ENCODE data around the gene IGLL1. TPM values are rescaled to one million over a fixed set of nuclear protein-coding genes. Genes with fewer than 3 reads are reported as not detected.

Gene IGLL1
- total RNA-seq, 4 donors from 2014 or later = not detected

DNA sequence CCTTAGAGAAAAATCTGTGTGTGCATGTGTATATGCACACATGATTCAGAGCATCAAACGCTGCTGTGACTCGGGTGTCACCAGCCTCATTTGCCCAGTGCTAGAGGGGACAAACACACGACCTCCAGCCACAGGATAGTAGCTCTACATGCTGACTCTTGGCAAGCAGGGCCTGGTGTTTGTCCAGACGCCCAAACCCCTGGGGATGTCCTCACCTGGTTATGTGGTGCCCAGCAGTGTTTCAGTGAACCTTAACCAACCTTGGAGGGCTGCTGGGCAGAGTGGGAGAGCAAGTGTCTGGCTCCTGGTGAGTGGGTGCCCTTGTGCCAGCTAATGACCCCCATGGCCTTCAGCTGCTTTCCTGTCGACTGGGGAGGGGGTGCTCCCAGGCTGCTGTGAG lies 26.7 kb downstream of the IGLL1 start:
- H3K27me3 ChIP-seq = no peaks in the 10 kb centered on the region
- no peaks in the 10 kb centered on the region for H3K9me3 ChIP-seq
- no peak for DNase-seq
- no peaks in the 10 kb centered on the region for H3K36me3 ChIP-seq
- no peak for TF ChIP-seq POLR2A (IDR thresholded peaks at IDR 0.05)
- TF ChIP-seq, protein P1, sequence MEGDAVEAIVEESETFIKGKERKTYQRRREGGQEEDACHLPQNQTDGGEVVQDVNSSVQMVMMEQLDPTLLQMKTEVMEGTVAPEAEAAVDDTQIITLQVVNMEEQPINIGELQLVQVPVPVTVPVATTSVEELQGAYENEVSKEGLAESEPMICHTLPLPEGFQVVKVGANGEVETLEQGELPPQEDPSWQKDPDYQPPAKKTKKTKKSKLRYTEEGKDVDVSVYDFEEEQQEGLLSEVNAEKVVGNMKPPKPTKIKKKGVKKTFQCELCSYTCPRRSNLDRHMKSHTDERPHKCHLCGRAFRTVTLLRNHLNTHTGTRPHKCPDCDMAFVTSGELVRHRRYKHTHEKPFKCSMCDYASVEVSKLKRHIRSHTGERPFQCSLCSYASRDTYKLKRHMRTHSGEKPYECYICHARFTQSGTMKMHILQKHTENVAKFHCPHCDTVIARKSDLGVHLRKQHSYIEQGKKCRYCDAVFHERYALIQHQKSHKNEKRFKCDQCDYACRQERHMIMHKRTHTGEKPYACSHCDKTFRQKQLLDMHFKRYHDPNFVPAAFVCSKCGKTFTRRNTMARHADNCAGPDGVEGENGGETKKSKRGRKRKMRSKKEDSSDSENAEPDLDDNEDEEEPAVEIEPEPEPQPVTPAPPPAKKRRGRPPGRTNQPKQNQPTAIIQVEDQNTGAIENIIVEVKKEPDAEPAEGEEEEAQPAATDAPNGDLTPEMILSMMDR (IDR thresholded peaks at IDR 0.05) = no peak
- 62 to 71% methylated on average over 3 to 4 of the region's 5 CpGs for WGBS, 2 donors
- H3K4me3 ChIP-seq (replicated peaks in 1 of 3) = no peak overlapping the region
- no peak overlapping the region for H3K27ac ChIP-seq
- peaks cover 0 to 4% of the 10 kb centered on the region in 2 donors for H3K4me1 ChIP-seq
- intact Hi-C loops (cut with DNase I) = no loop called here

DNA sequence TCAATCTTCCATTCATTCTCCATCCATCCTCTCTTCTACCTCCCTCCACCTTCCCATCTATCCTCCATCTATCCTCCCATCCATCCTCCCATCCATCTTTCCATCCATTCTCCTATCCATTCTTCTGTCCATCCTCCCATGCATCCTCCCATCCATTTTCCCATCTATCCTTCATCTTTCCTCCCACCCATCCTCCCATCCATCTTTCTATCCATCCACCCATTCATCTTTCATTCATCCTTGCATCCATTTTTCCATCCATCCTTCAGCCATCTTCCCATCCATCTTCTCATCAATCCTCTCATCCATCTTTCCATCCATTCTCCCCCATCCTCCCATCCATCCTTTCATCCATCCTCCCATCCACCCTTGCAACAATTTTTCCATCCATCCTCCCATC lies 27.5 kb downstream of the IGLL1 start:
- no peak overlapping the region for H3K4me3 ChIP-seq (replicated peaks in 1 of 3)
- H3K27ac ChIP-seq = no peak overlapping the region
- TF ChIP-seq, protein P1 (IDR thresholded peaks at IDR 0.05) = no peak
- no peak for TF ChIP-seq POLR2A (IDR thresholded peaks at IDR 0.05)
- intact Hi-C loops (cut with DNase I) = no loop called here
- H3K27me3 ChIP-seq = no peaks in the 10 kb centered on the region
- H3K4me1 ChIP-seq = no peaks in the 10 kb centered on the region
- DNase-seq = no peak
- no peaks in the 10 kb centered on the region for H3K36me3 ChIP-seq
- no peaks in the 10 kb centered on the region for H3K9me3 ChIP-seq

DNA sequence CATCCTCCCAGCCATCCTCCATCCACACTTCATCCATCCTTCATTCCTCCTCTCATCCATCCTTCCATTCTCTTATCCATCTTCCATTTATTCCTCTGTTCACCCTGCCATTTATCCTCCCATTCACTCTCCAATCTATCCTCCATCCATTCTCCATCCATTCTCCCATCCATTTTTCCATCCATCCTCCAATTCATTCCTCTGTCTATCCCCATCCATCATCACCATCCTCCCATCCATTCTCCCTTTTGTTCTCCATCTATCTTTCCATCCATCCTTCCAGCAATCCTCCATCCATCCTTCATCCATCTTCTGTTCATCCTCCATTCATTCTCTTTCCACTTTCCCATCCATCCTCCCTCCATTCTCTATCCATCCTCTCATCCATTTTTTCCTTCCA lies 28.7 kb downstream of the IGLL1 start:
- Histone ChIP-seq H3K36me3 (no peaks in the 10 kb centered on the region), H3K27ac (no peak overlapping the region), H3K27me3 (no peaks in the 10 kb centered on the region), H3K4me1 (no peaks in the 10 kb centered on the region), H3K4me3 (replicated peaks in 1 of 3) (no peak overlapping the region), H3K9me3 (no peaks in the 10 kb centered on the region)
- intact Hi-C loops (cut with DNase I) = no loop called here
- DNase-seq = no peak
- no peak for TF ChIP-seq POLR2A (IDR thresholded peaks at IDR 0.05)
- TF ChIP-seq, protein P1 (IDR thresholded peaks at IDR 0.05) = no peak

DNA sequence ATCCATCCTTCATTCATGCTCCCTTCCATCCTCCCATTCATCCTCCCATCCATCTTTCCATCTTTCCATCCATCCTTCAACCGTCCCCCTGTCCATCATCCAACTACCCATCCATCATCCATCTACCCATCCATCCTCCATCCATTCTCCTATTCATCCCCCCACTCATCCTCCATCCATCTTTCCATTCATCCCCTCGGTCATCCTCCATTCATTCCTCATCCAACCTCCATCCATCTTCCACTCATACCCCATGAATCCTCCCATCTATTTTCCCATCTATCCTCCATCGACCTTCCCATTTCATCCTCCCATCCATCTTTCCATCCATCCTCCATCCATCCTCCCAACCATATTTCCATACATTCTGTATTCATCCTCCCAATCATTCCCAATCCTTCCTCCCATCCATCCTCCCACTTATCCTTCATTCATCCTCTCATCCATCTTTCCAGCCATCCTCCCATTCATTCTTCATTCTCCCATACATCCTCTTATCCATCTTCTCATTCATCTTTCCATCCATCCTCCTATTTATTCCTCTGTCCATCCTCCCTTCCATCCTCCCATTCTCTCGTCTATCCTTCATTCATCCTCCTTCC lies 29.9 kb downstream of the IGLL1 start:
- no peaks in the 10 kb centered on the region for H3K4me1 ChIP-seq
- H3K36me3 ChIP-seq = no peaks in the 10 kb centered on the region
- H3K27me3 ChIP-seq = no peaks in the 10 kb centered on the region
- H3K9me3 ChIP-seq = no peaks in the 10 kb centered on the region
- DNase-seq = no peak
- intact Hi-C loops (cut with DNase I) = no loop called here
- H3K27ac ChIP-seq = no peak overlapping the region
- no peak overlapping the region for H3K4me3 ChIP-seq (replicated peaks in 1 of 3)
- TF ChIP-seq, protein P1 (IDR thresholded peaks at IDR 0.05) = no peak
- no peak for TF ChIP-seq POLR2A (IDR thresholded peaks at IDR 0.05)
- 79 to 85% methylated on average over 4 of the region's 4 CpGs for WGBS, 2 donors

DNA sequence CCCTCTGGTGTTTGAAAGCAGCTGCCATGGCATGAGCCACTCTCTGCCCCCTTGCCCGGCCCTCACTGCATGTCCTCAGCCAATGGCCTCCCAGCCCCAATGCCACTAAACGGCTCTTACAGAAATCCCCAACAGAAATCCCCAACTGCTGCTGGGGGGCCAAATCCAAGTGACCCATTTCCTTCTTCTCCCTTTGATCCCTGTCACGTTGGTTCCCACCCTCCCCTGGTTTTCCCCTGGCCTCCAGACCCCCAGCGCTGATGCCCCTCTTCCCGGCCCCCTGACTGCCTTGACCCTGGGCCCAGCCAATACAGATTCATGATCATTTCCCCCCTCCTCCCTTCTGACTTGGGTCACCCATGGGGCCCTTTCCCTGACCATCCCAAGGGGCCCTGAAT lies 30.9 kb downstream of the IGLL1 start:
- WGBS, 2 donors = 71 to 84% methylated on average over 5 of the region's 5 CpGs
- Histone ChIP-seq H3K27me3 (no peaks in the 10 kb centered on the region), H3K4me3 (replicated peaks in 1 of 3) (no peak overlapping the region), H3K4me1 (no peaks in the 10 kb centered on the region), H3K9me3 (no peaks in the 10 kb centered on the region), H3K27ac (no peak overlapping the region), H3K36me3 (no peaks in the 10 kb centered on the region)
- intact Hi-C loops (cut with DNase I) = loop anchor here (5.0 to 10.0 kb wide), 2 partner anchors 33 to 296 kb away; partner anchors contain the start of gene IGLL1
- no peak for DNase-seq
- no peak for TF ChIP-seq POLR2A (IDR thresholded peaks at IDR 0.05)
- TF ChIP-seq, protein P1 (IDR thresholded peaks at IDR 0.05) = no peak

All from thyroid gland (tissue), 4 donors.